ENCODE data around the gene AUTS2.

DNA sequence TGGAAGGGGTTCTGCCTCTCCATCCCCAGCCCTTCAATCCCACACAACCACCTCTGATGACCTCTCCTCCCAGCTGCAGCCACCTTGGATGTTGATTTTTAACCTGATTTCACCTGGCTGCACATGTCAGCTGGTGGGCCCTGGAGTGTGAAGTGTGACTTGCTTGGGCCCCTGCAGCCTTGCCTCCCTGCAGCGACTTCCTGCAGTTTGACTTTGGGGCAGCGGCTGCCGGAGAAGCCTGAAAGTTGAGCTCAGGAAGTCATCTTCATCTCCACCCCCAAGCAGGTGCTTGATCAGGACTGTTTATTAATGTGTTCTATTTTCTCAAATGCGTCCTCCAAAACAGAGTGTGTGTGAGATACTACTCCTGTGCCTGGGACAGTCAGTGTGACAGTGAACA, 858.4 kb downstream of the AUTS2 start:
- no peak for TF ChIP-seq CEBPB (tag; IDR thresholded peaks at IDR 0.05)
- TF ChIP-seq ZBTB8A (IDR thresholded peaks at IDR 0.05; ENCODE audit: partially characterized antibody), result no peak
- TF ChIP-seq FOXK2 (conservative IDR thresholded peaks at IDR 0.05 in 1 of 2, IDR thresholded peaks at IDR 0.05 in 1 of 2; ENCODE audit: low read depth in 2 of 2), result no peak
- no peak for TF ChIP-seq BRF1 (IDR thresholded peaks at IDR 0.05; ENCODE audit: borderline replicate concordance, extremely low read depth, insufficient read length)
- TF ChIP-seq POLR2A (conservative IDR thresholded peaks at IDR 0.05), result no peak
- no peak for TF ChIP-seq CTCF (IDR thresholded peaks at IDR 0.05 in 2 of 3, conservative IDR thresholded peaks at IDR 0.05 in 1 of 3; ENCODE audit: insufficient read depth in 2 of 3, low read depth in 1 of 3, low read length in 3 of 3)
